SK-N-SH treated with all-trans-retinoic acid at 6 μM for 48 hours (cell line): ENCODE results near the gene MYBPC3.

Source experiments
- ATAC-seq: fragments of 200-7000 bp; cut with Tn5 transposase; 3 replicates; pipeline ENCODE4 v1.9.1; 2020; ENCODE audit warnings: mild to moderate bottlenecking, moderate library complexity
- ARNTL ChIP-seq: fragments of 450-650 bp; formaldehyde crosslinking; IDR thresholded peaks from 2 replicates; pipeline ENCODE4 v1.5.0; 2020; ENCODE audit warnings: low read depth, mild to moderate bottlenecking, moderate library complexity, borderline replicate concordance
- CREB5 ChIP-seq: fragments of 250-450 bp; sonication (Bioruptor Pico); IDR thresholded peaks from 2 replicates; pipeline ENCODE4 v1.5.1; 2020; ENCODE audit warnings: low read depth, mild to moderate bottlenecking, moderate library complexity
- CSDC2 ChIP-seq: fragments of 250-450 bp; sonication (Bioruptor Pico); IDR thresholded peaks from 2 replicates; pipeline ENCODE4 v1.5.0; 2020; ENCODE audit warnings: mild to moderate bottlenecking, moderate library complexity
- CSRNP3 ChIP-seq: fragments of 250-450 bp; sonication (Bioruptor Pico); IDR thresholded peaks from 2 replicates; pipeline ENCODE4 v1.5.1; 2021; ENCODE audit warnings: mild to moderate bottlenecking, moderate library complexity
- OSR1 ChIP-seq: fragments of 250-450 bp; sonication (Bioruptor Pico); IDR thresholded peaks from 2 replicates; pipeline ENCODE4 v1.8.0; 2022; ENCODE audit warnings: moderate library complexity, mild to moderate bottlenecking, inconsistent platforms
- PATZ1 ChIP-seq: fragments of 250-450 bp; sonication (Bioruptor Pico); IDR thresholded peaks from 2 replicates; pipeline ENCODE4 v1.8.0; 2020; ENCODE audit warnings: mild to moderate bottlenecking, moderate library complexity, borderline replicate concordance
- PPARA ChIP-seq: fragments of 250-450 bp; sonication (Bioruptor Pico); IDR thresholded peaks from 2 replicates; pipeline ENCODE4 v1.5.0; 2020; ENCODE audit warnings: mild to moderate bottlenecking, borderline replicate concordance
- RARB ChIP-seq: fragments of 250-450 bp; sonication (Bioruptor Pico); IDR thresholded peaks from 2 replicates; pipeline ENCODE4 v1.8.0; 2021; ENCODE audit warnings: mild to moderate bottlenecking, moderate library complexity
- SNAI2 ChIP-seq: fragments of 250-450 bp; sonication (Bioruptor Pico); IDR thresholded peaks from 2 replicates; pipeline ENCODE4 v1.5.0; 2020; ENCODE audit warnings: mild to moderate bottlenecking, moderate library complexity
- TCF4 ChIP-seq: fragments of 250-450 bp; sonication (Bioruptor Pico); IDR thresholded peaks from 2 replicates; pipeline ENCODE4 v1.8.0; 2021; ENCODE audit warnings: mild to moderate bottlenecking, moderate library complexity, borderline replicate concordance
- TSHZ2 ChIP-seq: fragments of 250-450 bp; sonication (Bioruptor Pico); IDR thresholded peaks from 2 replicates; pipeline ENCODE4 v1.5.0; 2020; ENCODE audit warnings: mild to moderate bottlenecking, moderate library complexity
- ZFP3 ChIP-seq: fragments of 250-450 bp; sonication (Bioruptor Pico); IDR thresholded peaks from 2 replicates; pipeline ENCODE4 v1.5.0; 2020; ENCODE audit warnings: mild to moderate bottlenecking, moderate library complexity
- ZFP30 ChIP-seq: fragments of 450-650 bp; formaldehyde crosslinking; IDR thresholded peaks from 2 replicates; pipeline ENCODE4 v1.5.0; 2022; ENCODE audit warnings: mild to moderate bottlenecking, moderate library complexity
- ZNF565 ChIP-seq: fragments of 450-650 bp; formaldehyde crosslinking; conservative IDR thresholded peaks from 2 replicates; pipeline ENCODE4 v1.5.0; 2020; ENCODE audit warnings: low read depth, mild to moderate bottlenecking, moderate library complexity
- ZNF70 ChIP-seq: fragments of 450-650 bp; formaldehyde crosslinking; IDR thresholded peaks from 2 replicates; pipeline ENCODE4 v1.5.0; 2020; ENCODE audit warnings: mild to moderate bottlenecking, moderate library complexity
- ZNF8 ChIP-seq: fragments of 450-650 bp; formaldehyde crosslinking; IDR thresholded peaks from 2 replicates; pipeline ENCODE4 v1.5.0; 2020; ENCODE audit warnings: mild to moderate bottlenecking, moderate library complexity

MYBPC3 gene

GRCh38 chr11:47356129-47356997, 3.9 kb upstream of the MYBPC3 start:
- no peak for TF ChIP-seq TSHZ2
- TF ChIP-seq ARNTL, result no peak
- no peak for TF ChIP-seq PPARA
- TF ChIP-seq CSRNP3, result no peak
- no peak for TF ChIP-seq ZNF70 (CRISPR knock-in tag)
- TF ChIP-seq ZNF565 (CRISPR knock-in tag), result no peak
- no peak for TF ChIP-seq TCF4 (CRISPR knock-in tag)
- no peak for TF ChIP-seq ZNF8 (CRISPR knock-in tag)
- no peak for TF ChIP-seq ZFP3 (CRISPR knock-in tag)
- TF ChIP-seq RARB (CRISPR knock-in tag), result no peak
- TF ChIP-seq PATZ1 (CRISPR knock-in tag), result no peak
- TF ChIP-seq SNAI2 (CRISPR knock-in tag), result no peak
- TF ChIP-seq, all 23 proteins: peak for 0
- ATAC-seq, result no peak

GRCh38 chr11:47355283-47356128, 3.0 kb upstream of the MYBPC3 start:
- TF ChIP-seq PATZ1 (CRISPR knock-in tag), result peak; percentile 53; the same call in 1 of the 2 replicates
- TF ChIP-seq ARNTL, result no peak
- ATAC-seq, result peak; percentile 95

- ATAC-seq, result no peak
- TF ChIP-seq ZNF8 (CRISPR knock-in tag), result no peak
- TF ChIP-seq PATZ1 (CRISPR knock-in tag), result no peak
- no peak for TF ChIP-seq OSR1 (CRISPR knock-in tag)
- no peak for TF ChIP-seq CREB5 (CRISPR knock-in tag)
- no peak for TF ChIP-seq ZFP30 (CRISPR knock-in tag)
- TF ChIP-seq CSDC2 (CRISPR knock-in tag), result no peak
- no peak for TF ChIP-seq TSHZ2
- TF ChIP-seq, all 23 proteins: peak for 0
Measured at GRCh38 chr11:47354913-47355282, 2.4 kb upstream of the MYBPC3 start.
